ENCODE measurements around the gene TLX1. TPM values are rescaled to one million over a fixed set of nuclear protein-coding genes. Genes with fewer than 3 reads are reported as not detected.
A peak's percentile ranks its signal among the peaks of the same experiment; 100 is the strongest.

The TLX1 gene
- total and polyA plus RNA-seq, 4 donors: 0.13 TPM; not detected in 3

- H3K9me3 ChIP-seq (ENCODE audit: control insufficient read depth, low read length): no peaks in the 10 kb centered on the region
- intact Hi-C loops (cut with DNase I): no loop called here
- H3K4me3 ChIP-seq (ENCODE audit: low read length in 2 of 2): no peak overlapping the region
- ATAC-seq (ENCODE audit: low FRiP score) (no peak), DNase-seq (no peak)
- H3K4me1 ChIP-seq (ENCODE audit: control insufficient read depth in 1 of 2, insufficient read depth in 2 of 2, low read length in 2 of 2): no peaks in the 10 kb centered on the region
- H3K27me3 ChIP-seq (ENCODE audit: control insufficient read depth in 1 of 2, insufficient read depth in 2 of 2, low read length in 1 of 2): no peaks in the 10 kb centered on the region
- WGBS, 2 donors: 68 to 76% methylated on average over 6 of the region's 6 CpGs
- H3K27ac ChIP-seq (ENCODE audit: low read depth in 1 of 2, low read length in 2 of 2): no peak overlapping the region
- H3K36me3 ChIP-seq (ENCODE audit: control insufficient read depth in 1 of 2, insufficient read depth in 2 of 2, low read length in 1 of 2): no peaks in the 10 kb centered on the region
These were observed 24.7 kb upstream of the TLX1 start for GRCh38 chr10:101106351-101106750.

GRCh38 chr10:101107771-101108170, 23.3 kb upstream of the TLX1 start:
- ATAC-seq (ENCODE audit: low FRiP score): no peak
- Histone ChIP-seq H3K27me3 (ENCODE audit: control insufficient read depth in 1 of 2, insufficient read depth in 2 of 2, low read length in 1 of 2) (no peaks in the 10 kb centered on the region), H3K4me1 (ENCODE audit: control insufficient read depth in 1 of 2, insufficient read depth in 2 of 2, low read length in 2 of 2) (no peaks in the 10 kb centered on the region), H3K4me3 (ENCODE audit: low read length in 2 of 2) (no peak overlapping the region), H3K9me3 (ENCODE audit: control insufficient read depth, low read length) (no peaks in the 10 kb centered on the region), H3K36me3 (ENCODE audit: control insufficient read depth in 1 of 2, insufficient read depth in 2 of 2, low read length in 1 of 2) (no peaks in the 10 kb centered on the region), H3K27ac (ENCODE audit: low read depth in 1 of 2, low read length in 2 of 2) (no peak overlapping the region)
- 93 to 97% methylated on average over 5 of the region's 5 CpGs for WGBS, 2 donors
- intact Hi-C loops (cut with DNase I): no loop called here
- no peak for DNase-seq

GRCh38 chr10:101110856-101111523, 20.1 kb upstream of the TLX1 start:
- DNase-seq (peak in 1 of 2 donors; percentile 25), ATAC-seq (ENCODE audit: low FRiP score) (no peak)
- Histone ChIP-seq H3K27ac (ENCODE audit: low read depth in 1 of 2, low read length in 2 of 2) (no peak overlapping the region), H3K4me1 (ENCODE audit: control insufficient read depth in 1 of 2, insufficient read depth in 2 of 2, low read length in 2 of 2) (no peaks in the 10 kb centered on the region), H3K36me3 (ENCODE audit: control insufficient read depth in 1 of 2, insufficient read depth in 2 of 2, low read length in 1 of 2) (no peaks in the 10 kb centered on the region), H3K4me3 (ENCODE audit: low read length in 2 of 2) (no peak overlapping the region), H3K27me3 (ENCODE audit: control insufficient read depth in 1 of 2, insufficient read depth in 2 of 2, low read length in 1 of 2) (peaks cover 0 to 1% of the 10 kb centered on the region in 2 donors), H3K9me3 (ENCODE audit: control insufficient read depth, low read length) (no peaks in the 10 kb centered on the region)
- intact Hi-C loops (cut with DNase I): no loop called here
- WGBS, 2 donors: 40 to 44% methylated on average over 5 to 6 of the region's 6 CpGs

GRCh38 chr10:101111547-101111946, 19.6 kb upstream of the TLX1 start:
- ATAC-seq (ENCODE audit: low FRiP score) (no peak), DNase-seq (peak in 1 of 2 donors; percentile 21)
- intact Hi-C loops (cut with DNase I): no loop called here
- no peak overlapping the region for H3K4me3 ChIP-seq (ENCODE audit: low read length in 2 of 2)
- H3K9me3 ChIP-seq (ENCODE audit: control insufficient read depth, low read length): no peaks in the 10 kb centered on the region
- peaks cover 0 to 1% of the 10 kb centered on the region in 2 donors for H3K27me3 ChIP-seq (ENCODE audit: control insufficient read depth in 1 of 2, insufficient read depth in 2 of 2, low read length in 1 of 2)
- H3K4me1 ChIP-seq (ENCODE audit: control insufficient read depth in 1 of 2, insufficient read depth in 2 of 2, low read length in 2 of 2): no peaks in the 10 kb centered on the region
- no peaks in the 10 kb centered on the region for H3K36me3 ChIP-seq (ENCODE audit: control insufficient read depth in 1 of 2, insufficient read depth in 2 of 2, low read length in 1 of 2)
- H3K27ac ChIP-seq (ENCODE audit: low read depth in 1 of 2, low read length in 2 of 2): no peak overlapping the region
- WGBS, 2 donors: 82% methylated on average over 8 of the region's 8 CpGs

- no peak overlapping the region for H3K4me3 ChIP-seq (ENCODE audit: low read length in 2 of 2)
- DNase-seq: peak in 1 of 2 donors; percentile 24
- no peak for ATAC-seq (ENCODE audit: low FRiP score)
- no peaks in the 10 kb centered on the region for H3K4me1 ChIP-seq (ENCODE audit: control insufficient read depth in 1 of 2, insufficient read depth in 2 of 2, low read length in 2 of 2)
- H3K36me3 ChIP-seq (ENCODE audit: control insufficient read depth in 1 of 2, insufficient read depth in 2 of 2, low read length in 1 of 2): no peaks in the 10 kb centered on the region
- peaks cover 0 to 1% of the 10 kb centered on the region in 2 donors for H3K27me3 ChIP-seq (ENCODE audit: control insufficient read depth in 1 of 2, insufficient read depth in 2 of 2, low read length in 1 of 2)
- no peak overlapping the region for H3K27ac ChIP-seq (ENCODE audit: low read depth in 1 of 2, low read length in 2 of 2)
- intact Hi-C loops (cut with DNase I): no loop called here
- H3K9me3 ChIP-seq (ENCODE audit: control insufficient read depth, low read length): no peaks in the 10 kb centered on the region
- 13 to 14% methylated on average over 12 of the region's 12 CpGs for WGBS, 2 donors
These were observed 18.1 kb upstream of the TLX1 start for GRCh38 chr10:101112799-101113594.

GRCh38 chr10:101113890-101114403, 17.2 kb upstream of the TLX1 start:
- DNase-seq (no peak), ATAC-seq (ENCODE audit: low FRiP score) (no peak)
- intact Hi-C loops (cut with DNase I): no loop called here
- Histone ChIP-seq H3K9me3 (ENCODE audit: control insufficient read depth, low read length) (no peaks in the 10 kb centered on the region), H3K4me3 (ENCODE audit: low read length in 2 of 2) (no peak overlapping the region), H3K36me3 (ENCODE audit: control insufficient read depth in 1 of 2, insufficient read depth in 2 of 2, low read length in 1 of 2) (no peaks in the 10 kb centered on the region), H3K4me1 (ENCODE audit: control insufficient read depth in 1 of 2, insufficient read depth in 2 of 2, low read length in 2 of 2) (no peaks in the 10 kb centered on the region), H3K27me3 (ENCODE audit: control insufficient read depth in 1 of 2, insufficient read depth in 2 of 2, low read length in 1 of 2) (peaks cover 0 to 1% of the 10 kb centered on the region in 2 donors), H3K27ac (ENCODE audit: low read depth in 1 of 2, low read length in 2 of 2) (no peak overlapping the region)
- WGBS, 2 donors: 66 to 70% methylated on average over 2 of the region's 2 CpGs

GRCh38 chr10:101114646-101115045, 16.5 kb upstream of the TLX1 start:
- intact Hi-C loops (cut with DNase I): no loop called here
- Histone ChIP-seq H3K27me3 (ENCODE audit: control insufficient read depth in 1 of 2, insufficient read depth in 2 of 2, low read length in 1 of 2) (peaks cover 0 to 1% of the 10 kb centered on the region in 2 donors), H3K27ac (ENCODE audit: low read depth in 1 of 2, low read length in 2 of 2) (no peak overlapping the region), H3K4me1 (ENCODE audit: control insufficient read depth in 1 of 2, insufficient read depth in 2 of 2, low read length in 2 of 2) (no peaks in the 10 kb centered on the region), H3K36me3 (ENCODE audit: control insufficient read depth in 1 of 2, insufficient read depth in 2 of 2, low read length in 1 of 2) (no peaks in the 10 kb centered on the region), H3K9me3 (ENCODE audit: control insufficient read depth, low read length) (no peaks in the 10 kb centered on the region), H3K4me3 (ENCODE audit: low read length in 2 of 2) (no peak overlapping the region)
- ATAC-seq (ENCODE audit: low FRiP score) (no peak), DNase-seq (peak in 1 of 2 donors; percentile 8)
- 60 to 79% methylated on average over 2 of the region's 2 CpGs for WGBS, 2 donors

- ATAC-seq (ENCODE audit: low FRiP score): no peak
- Histone ChIP-seq H3K9me3 (ENCODE audit: control insufficient read depth, low read length) (no peaks in the 10 kb centered on the region), H3K4me1 (ENCODE audit: control insufficient read depth in 1 of 2, insufficient read depth in 2 of 2, low read length in 2 of 2) (no peaks in the 10 kb centered on the region)
These were observed 14.3 kb upstream of the TLX1 start for GRCh38 chr10:101116754-101117153.

More at GRCh38 chr10:101116754-101117153, 14.3 kb upstream of the TLX1 start:
- no peak overlapping the region for H3K4me3 ChIP-seq (ENCODE audit: low read length in 2 of 2)
- H3K27me3 ChIP-seq (ENCODE audit: control insufficient read depth in 1 of 2, insufficient read depth in 2 of 2, low read length in 1 of 2): peaks cover 0 to 1% of the 10 kb centered on the region in 2 donors
- H3K36me3 ChIP-seq (ENCODE audit: control insufficient read depth in 1 of 2, insufficient read depth in 2 of 2, low read length in 1 of 2): no peaks in the 10 kb centered on the region
- intact Hi-C loops (cut with DNase I): no loop called here
- H3K27ac ChIP-seq (ENCODE audit: low read depth in 1 of 2, low read length in 2 of 2): no peak overlapping the region
- WGBS, 2 donors: 83% methylated on average over 6 of the region's 6 CpGs
- DNase-seq: peak in 1 of 2 donors; percentile 35
